Subcutaneous adipose tissue (tissue), 4 donors: ENCODE results near the gene ERBB4. TPM values are rescaled to one million over a fixed set of nuclear protein-coding genes. Genes with fewer than 3 reads are reported as not detected.

ENCODE experiments used
- CTCF ChIP-seq: fragments of 450-650 bp; IDR thresholded peaks from one replicate; pipeline ENCODE4 v1.5.1; 2016; ENCODE audit warnings: low read depth, mild to moderate bottlenecking, control low read depth, antibody characterized with exemption, moderate library complexity
- total RNA-seq, 4 donors: library from RNA; depleted of rRNA; stranded (reverse); fragments of >200 nt; gene quantifications; one replicate each; pipeline ENCODE4 v1.1.0, GENCODE V29; 2016

ERBB4 gene
- total RNA-seq, 4 donors from 2014 or later = 0.17 to 1.5 (median 0.71) TPM

GRCh38 chr2:211673133-211673905 lies 865.3 kb downstream of the ERBB4 start:
- TF ChIP-seq CTCF = no peak

GRCh38 chr2:211671977-211672376 lies 866.6 kb downstream of the ERBB4 start:
- no peak for TF ChIP-seq CTCF

DNA sequence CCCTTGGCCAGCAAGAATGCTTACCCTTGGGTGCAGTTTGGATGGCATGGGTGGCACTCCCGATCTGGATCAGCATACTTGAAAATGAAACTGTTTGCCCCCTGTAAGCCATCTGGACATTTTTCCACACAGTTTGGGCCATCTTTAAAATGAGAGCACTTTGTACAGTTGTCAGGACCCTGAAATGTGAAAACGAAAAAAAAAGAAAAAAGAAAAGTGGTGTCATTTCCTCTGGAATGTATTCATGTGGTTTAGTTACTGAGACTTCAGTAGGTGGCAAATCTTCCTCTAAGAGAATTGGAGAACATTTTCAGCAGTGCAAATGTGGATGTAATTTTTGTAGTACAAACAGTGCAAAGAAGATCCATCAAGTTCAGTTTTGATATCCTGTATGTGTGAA lies 873.3 kb downstream of the ERBB4 start:
- TF ChIP-seq CTCF = no peak

GRCh38 chr2:211664321-211664720 lies 874.3 kb downstream of the ERBB4 start:
- no peak for TF ChIP-seq CTCF

DNA sequence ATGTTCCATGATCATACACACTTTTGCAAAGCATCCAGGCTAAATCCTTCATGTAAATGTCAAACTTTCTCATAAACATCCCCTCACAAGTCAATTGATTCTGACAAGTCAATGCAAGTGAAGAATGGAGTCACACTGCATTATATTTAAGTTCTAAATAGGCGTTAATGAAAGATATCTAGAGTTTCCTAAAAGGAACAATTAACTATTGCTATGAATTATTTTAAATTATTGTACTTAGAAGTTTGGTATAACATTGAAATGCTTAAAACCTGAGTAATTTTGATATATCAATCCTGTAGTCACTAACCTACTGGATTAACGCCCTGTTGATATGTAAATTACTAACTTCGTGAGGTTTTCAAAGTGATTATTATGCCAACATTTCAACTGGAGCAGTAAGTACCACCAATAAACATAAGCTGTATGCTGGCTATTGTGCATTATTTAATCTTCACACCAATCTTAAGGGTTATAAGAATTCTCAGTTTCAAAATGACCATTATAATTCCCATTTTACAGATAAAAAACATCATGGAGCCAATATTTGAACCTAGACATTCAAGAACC lies 884.3 kb downstream of the ERBB4 start:
- no peak for TF ChIP-seq CTCF

GRCh38 chr2:211652327-211652726 lies 886.3 kb downstream of the ERBB4 start:
- TF ChIP-seq CTCF = no peak

- TF ChIP-seq CTCF = no peak
These were observed 889.3 kb downstream of the ERBB4 start for GRCh38 chr2:211649331-211649730.
